NB4 (cell line): ENCODE measurements around the gene KIF16B.

Experiments
- DNase-seq: peaks from one replicate; pipeline ENCODE4 v3.0.0; 2010; ENCODE audit warnings: low read depth
- H3K4me3 ChIP-seq: one replicate; pipeline ENCODE4 v1.5.1; 2011; ENCODE audit warnings: mild to moderate bottlenecking, low read depth, low read length, moderate library complexity
- CTCF ChIP-seq: IDR thresholded peaks from one replicate; pipeline ENCODE4 v1.5.1; 2012; ENCODE audit warnings: low read depth, low read length
- MAX ChIP-seq: IDR thresholded peaks from 2 replicates; pipeline ENCODE4 v1.6.1; 2011; ENCODE audit warnings: low read depth, low read length
- MYC ChIP-seq: IDR thresholded peaks from 2 replicates; pipeline ENCODE4 v1.6.1; 2011; ENCODE audit warnings: low read depth, low read length
- POLR2A ChIP-seq: IDR thresholded peaks from 2 replicates; pipeline ENCODE4 v1.6.1; 2011; ENCODE audit warnings: mild to moderate bottlenecking; ENCODE audit not compliant: insufficient read length; ENCODE audit errors: extremely low read depth

Gene KIF16B

DNA sequence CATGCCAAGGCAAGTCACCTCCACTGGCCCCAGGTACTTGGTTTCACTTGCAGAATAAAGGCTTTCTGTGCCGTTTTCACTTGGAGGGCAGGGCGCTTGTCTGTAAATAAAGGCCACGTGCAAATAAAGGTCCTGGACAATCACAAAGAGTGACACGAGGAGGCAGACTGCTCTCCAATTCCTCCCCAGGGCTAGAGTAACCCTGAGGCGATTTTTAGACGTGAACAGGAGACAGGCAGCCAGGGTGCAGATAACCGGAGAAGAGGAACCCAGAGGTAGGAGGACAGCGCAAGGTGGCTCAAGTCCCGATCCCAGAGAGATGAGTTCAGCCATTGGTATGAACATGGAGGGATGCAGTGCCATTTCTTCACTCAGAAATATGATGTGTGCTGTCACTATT is 327.4 kb downstream of the KIF16B start:
- TF ChIP-seq MAX (no peak), CTCF (no peak), POLR2A (no peak), MYC (no peak)
- no peak for DNase-seq
- H3K4me3 ChIP-seq, result no peak overlapping the region

- TF ChIP-seq CTCF, result no peak
- TF ChIP-seq MAX, result no peak
- no peak for TF ChIP-seq POLR2A
- H3K4me3 ChIP-seq, result no peak overlapping the region
- DNase-seq, result no peak
Observed at GRCh38 chr20:16244892-16245291, 328.4 kb downstream of the KIF16B start.

- no peak overlapping the region for H3K4me3 ChIP-seq
Observed at GRCh38 chr20:16243470-16243869, 329.8 kb downstream of the KIF16B start.

DNA sequence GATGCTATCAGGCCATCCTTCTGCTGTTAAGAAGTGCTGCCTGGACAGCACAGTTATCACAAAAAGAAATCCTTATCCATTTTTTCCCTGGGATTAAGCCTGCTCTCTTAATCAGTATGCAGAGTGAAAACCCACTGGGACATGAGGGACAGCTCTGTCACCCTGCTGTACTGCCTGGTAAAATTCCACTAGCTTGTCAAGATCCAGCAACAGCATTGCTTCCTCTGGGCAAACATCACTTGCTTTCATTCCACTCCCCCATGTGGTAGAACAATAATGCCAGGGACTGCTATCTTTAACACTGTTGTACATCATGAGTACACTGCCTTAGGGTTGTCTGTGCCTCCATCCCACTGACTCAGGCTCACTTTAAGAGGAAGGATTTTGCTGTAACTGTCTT is 331.3 kb downstream of the KIF16B start:
- H3K4me3 ChIP-seq, result no peak overlapping the region
- TF ChIP-seq MYC (no peak), POLR2A (no peak), MAX (no peak), CTCF (no peak)
- DNase-seq, result no peak

More at GRCh38 chr20:16243470-16243869, 329.8 kb downstream of the KIF16B start:
- no peak for DNase-seq
- TF ChIP-seq CTCF (no peak), POLR2A (no peak), MAX (no peak), MYC (no peak)

DNA sequence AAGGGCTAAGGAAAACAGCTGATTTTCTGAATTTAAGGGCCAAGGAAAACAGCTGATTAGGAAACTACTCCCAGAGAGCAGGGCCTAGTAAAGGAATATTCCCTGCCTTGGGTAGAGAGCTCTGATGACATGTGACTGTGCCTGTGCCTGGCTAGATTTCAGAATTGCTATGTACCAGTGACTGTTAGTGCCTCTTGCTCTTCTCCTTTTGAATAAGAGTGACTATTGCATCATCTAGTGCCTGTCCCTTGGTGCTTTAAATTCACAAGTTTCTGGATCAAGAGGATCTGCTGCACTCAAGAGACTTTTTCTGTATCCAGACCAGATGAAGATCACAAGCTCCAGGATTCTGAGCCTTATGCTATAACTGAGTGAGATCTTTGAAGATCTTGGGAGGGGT is 332.9 kb downstream of the KIF16B start:
- no peak for TF ChIP-seq MYC
- no peak for TF ChIP-seq CTCF
- TF ChIP-seq POLR2A, result no peak
- no peak for TF ChIP-seq MAX
- no peak for DNase-seq
- no peak overlapping the region for H3K4me3 ChIP-seq
